ENCODE measurements around the gene MMEL1. TPM values are rescaled to one million over a fixed set of nuclear protein-coding genes. Genes with fewer than 3 reads are reported as not detected.

The MMEL1 gene
- total RNA-seq, 1 donor from 2014 or later: 0.62 TPM

DNA sequence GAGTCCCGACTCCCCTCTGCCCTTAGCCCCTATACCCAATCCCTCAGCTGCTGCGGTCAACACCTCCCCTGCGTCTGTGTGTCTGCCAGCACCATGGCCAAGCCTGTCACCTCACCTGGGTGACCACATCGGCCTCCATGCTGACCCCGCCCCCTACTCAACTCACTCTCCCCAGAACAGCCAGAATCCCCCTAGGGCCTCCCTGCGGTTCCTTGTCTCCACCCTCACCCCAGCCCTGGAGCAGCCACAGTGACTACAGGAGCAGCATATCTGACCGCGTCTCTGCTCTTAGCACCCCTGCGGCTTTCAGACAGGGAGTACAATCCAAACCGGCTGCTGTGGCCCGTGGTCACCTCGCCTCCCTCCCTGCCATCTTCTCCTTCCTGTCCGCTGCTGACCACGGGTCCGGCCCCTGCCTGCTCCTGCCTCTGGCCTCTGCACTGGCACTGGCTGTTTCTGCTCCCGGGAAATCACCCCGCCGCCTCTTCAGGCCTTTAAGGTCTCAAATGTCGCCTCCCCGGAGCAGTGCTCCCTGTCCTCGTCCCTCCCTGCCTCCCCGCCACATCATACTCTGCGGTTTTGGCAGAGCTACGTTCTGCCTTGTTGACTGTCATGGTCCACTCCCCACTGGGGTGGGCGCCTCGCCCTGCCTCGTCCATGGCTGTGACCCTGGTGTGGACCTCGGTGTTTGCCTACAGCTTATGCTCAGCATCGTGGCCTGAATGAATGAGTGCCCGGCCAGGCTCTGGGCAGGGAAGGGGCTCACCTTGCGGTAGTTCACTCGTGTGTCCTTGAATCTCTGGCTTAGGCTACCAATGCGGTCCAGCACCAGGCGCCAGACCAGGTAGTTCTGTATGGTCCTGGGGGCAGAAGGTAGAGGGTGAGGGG is 35.1 kb downstream of the MMEL1 start:
- H3K9me3 Mint-ChIP-seq (ENCODE audit: low read depth): peaks cover 11% of the 10 kb centered on the region
- H3K27me3 Mint-ChIP-seq (ENCODE audit: low read depth): peaks cover 23% of the 10 kb centered on the region
- H3K4me3 Mint-ChIP-seq (ENCODE audit: unreplicated experiment): no peak overlapping the region
- H3K27ac Mint-ChIP-seq (ENCODE audit: unreplicated experiment): no peak overlapping the region
- TF ChIP-seq, protein P1, sequence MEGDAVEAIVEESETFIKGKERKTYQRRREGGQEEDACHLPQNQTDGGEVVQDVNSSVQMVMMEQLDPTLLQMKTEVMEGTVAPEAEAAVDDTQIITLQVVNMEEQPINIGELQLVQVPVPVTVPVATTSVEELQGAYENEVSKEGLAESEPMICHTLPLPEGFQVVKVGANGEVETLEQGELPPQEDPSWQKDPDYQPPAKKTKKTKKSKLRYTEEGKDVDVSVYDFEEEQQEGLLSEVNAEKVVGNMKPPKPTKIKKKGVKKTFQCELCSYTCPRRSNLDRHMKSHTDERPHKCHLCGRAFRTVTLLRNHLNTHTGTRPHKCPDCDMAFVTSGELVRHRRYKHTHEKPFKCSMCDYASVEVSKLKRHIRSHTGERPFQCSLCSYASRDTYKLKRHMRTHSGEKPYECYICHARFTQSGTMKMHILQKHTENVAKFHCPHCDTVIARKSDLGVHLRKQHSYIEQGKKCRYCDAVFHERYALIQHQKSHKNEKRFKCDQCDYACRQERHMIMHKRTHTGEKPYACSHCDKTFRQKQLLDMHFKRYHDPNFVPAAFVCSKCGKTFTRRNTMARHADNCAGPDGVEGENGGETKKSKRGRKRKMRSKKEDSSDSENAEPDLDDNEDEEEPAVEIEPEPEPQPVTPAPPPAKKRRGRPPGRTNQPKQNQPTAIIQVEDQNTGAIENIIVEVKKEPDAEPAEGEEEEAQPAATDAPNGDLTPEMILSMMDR (IDR thresholded peaks at IDR 0.05): no peak
- peaks cover 8% of the 10 kb centered on the region for H3K36me3 Mint-ChIP-seq (ENCODE audit: low read depth)
- DNase-seq (ENCODE audit: low spot score): no peak
- H3K4me1 Mint-ChIP-seq (ENCODE audit: low read depth): peaks cover 5% of the 10 kb centered on the region

DNA sequence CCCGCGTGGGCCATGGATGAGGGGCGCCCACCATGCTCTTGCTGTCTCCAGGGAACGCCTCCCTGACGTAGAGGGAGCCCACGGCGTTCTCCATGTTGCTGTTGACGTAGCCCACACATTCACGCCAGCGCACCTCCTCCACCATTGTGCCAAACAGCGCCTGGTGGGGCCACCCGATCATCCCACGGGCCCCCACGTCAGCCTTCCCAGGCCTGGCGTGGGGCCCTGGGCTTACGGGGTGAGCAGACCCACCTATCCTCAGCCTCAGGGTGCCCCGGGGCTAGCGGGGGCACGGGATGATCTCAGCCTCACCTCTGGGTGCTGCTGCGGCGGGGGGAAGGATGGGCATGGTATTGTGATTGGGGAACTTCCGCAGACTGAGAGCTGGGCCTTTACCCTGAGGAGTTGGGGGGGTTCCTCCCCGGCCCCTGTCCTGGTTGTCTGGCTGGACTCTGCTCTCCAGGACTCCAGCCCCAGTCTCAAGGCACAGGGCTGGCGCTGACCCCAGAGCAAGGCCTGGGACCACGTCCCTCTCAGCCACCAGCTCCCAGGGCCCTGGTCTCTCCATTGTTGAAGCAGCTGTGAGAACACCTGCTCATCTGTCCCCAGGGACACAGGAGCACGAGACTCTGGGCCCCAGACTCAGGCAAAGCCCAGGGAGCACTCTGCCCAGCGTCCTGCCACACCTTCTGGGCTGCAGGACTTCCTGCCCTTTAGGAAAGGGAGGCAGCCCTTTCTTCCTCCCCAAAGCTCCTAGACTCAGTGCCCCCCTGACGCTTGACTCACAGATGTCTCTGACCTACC is 36.1 kb downstream of the MMEL1 start:
- peaks cover 6% of the 10 kb centered on the region for H3K36me3 Mint-ChIP-seq (ENCODE audit: low read depth)
- H3K27me3 Mint-ChIP-seq (ENCODE audit: low read depth): peaks cover 14% of the 10 kb centered on the region
- no peak for DNase-seq (ENCODE audit: low spot score)
- peaks cover 5% of the 10 kb centered on the region for H3K4me1 Mint-ChIP-seq (ENCODE audit: low read depth)
- H3K27ac Mint-ChIP-seq (ENCODE audit: unreplicated experiment): no peak overlapping the region
- peaks cover 11% of the 10 kb centered on the region for H3K9me3 Mint-ChIP-seq (ENCODE audit: low read depth)
- TF ChIP-seq, protein P1 (IDR thresholded peaks at IDR 0.05): no peak
- H3K4me3 Mint-ChIP-seq (ENCODE audit: unreplicated experiment): no peak overlapping the region

DNA sequence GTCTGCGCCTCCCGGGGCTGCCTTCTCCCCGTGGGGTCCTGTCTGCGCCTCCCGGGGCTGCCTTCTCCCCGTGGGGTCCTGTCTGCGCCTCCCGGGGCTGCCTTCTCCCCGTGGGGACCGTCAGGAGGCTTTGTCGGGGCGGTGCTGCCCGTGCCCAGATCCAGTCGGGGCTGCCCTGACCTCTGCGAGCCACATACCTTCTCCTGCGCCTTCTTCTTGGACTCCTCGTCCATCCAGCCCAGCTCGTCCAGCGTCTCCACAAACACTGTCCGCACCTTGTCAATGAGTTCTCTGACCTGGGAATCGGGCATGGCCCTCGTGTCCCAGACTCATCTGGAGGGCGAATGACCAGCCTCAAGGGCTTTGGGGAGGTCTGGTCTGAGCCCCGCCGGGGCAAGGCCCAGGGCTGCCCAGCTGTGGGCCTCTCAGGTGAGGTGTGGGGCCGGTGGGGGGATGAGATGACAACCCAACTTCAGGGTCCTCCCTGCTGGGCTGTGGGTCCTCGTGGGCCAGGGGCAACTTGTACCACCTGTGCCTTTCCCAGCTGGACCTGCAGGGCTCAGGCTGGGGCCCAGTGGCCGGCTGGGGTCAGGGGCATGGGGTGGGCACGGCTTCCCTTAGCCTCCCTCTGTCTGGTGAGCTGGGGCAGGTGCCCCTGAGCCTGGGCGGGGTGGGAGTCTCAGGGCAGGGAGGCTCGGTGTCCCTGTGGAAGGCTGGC is 36.8 kb downstream of the MMEL1 start:
- peaks cover 7% of the 10 kb centered on the region for H3K27me3 Mint-ChIP-seq (ENCODE audit: low read depth)

DNA sequence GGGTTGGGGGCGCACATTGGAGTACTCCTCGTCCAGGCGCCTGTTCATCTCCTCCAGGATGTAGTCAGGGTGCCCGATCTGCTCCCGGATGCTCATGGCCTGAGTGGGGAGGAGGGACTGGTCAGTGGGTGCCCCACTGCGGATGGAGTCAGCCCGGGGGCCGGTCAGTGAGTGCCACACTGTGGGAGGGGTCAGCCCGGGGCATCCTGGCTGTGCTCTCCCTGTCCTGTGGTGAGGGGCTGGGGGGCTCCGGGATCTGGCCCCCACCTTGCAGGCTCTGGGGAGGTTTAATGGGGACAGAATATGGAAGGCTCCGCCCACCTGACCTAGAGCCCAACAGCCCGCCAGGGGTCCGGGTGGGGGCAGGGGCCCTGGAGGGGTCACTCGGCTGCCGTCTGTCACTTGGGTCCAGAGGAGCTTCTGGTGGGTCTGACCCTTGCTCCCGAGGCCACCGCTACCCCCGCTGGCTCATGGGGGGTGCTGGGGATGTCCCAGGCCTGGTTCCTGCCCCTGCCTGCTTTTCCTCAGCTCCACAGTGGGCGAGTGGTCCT is 37.5 kb downstream of the MMEL1 start:
- Mint-ChIP-seq H3K36me3 (ENCODE audit: low read depth) (peaks cover 6% of the 10 kb centered on the region), H3K4me1 (ENCODE audit: low read depth) (peaks cover 5% of the 10 kb centered on the region), H3K27me3 (ENCODE audit: low read depth) (peaks cover 5% of the 10 kb centered on the region), H3K27ac (ENCODE audit: unreplicated experiment) (no peak overlapping the region), H3K9me3 (ENCODE audit: low read depth) (peaks cover 11% of the 10 kb centered on the region), H3K4me3 (ENCODE audit: unreplicated experiment) (no peak overlapping the region)
- peak; percentile 81 for DNase-seq (ENCODE audit: low spot score)
- TF ChIP-seq, protein P1 (IDR thresholded peaks at IDR 0.05): no peak

More for the DNA sequence above, 36.8 kb downstream of the MMEL1 start:
- TF ChIP-seq, protein P1 (IDR thresholded peaks at IDR 0.05): no peak
- Mint-ChIP-seq H3K9me3 (ENCODE audit: low read depth) (peaks cover 11% of the 10 kb centered on the region), H3K36me3 (ENCODE audit: low read depth) (peaks cover 6% of the 10 kb centered on the region), H3K27ac (ENCODE audit: unreplicated experiment) (no peak overlapping the region), H3K4me1 (ENCODE audit: low read depth) (peaks cover 5% of the 10 kb centered on the region), H3K4me3 (ENCODE audit: unreplicated experiment) (no peak overlapping the region)
- peak; percentile 87 for DNase-seq (ENCODE audit: low spot score)

Data from chondrocyte (in vitro differentiated cells).